Nephron progenitor cell (in vitro differentiated cells): ENCODE results near the gene CERS6.

Experiments
- DNase-seq: peaks from one replicate; pipeline ENCODE4 v3.0.0; 2021
- H3K27ac Mint-ChIP-seq: 2 replicates; pipeline ENCODE4 v1.8.0; 2021; ENCODE audit warnings: mild to moderate bottlenecking, moderate library complexity, mixed read lengths
- H3K27me3 Mint-ChIP-seq: 2 replicates; pipeline ENCODE4 v1.8.0; 2021; ENCODE audit warnings: mild to moderate bottlenecking, low read depth, mixed read lengths; ENCODE audit not compliant: poor library complexity
- H3K36me3 Mint-ChIP-seq: 2 replicates; pipeline ENCODE4 v1.8.0; 2021; ENCODE audit warnings: low read depth, mixed read lengths
- H3K4me1 Mint-ChIP-seq: 2 replicates; pipeline ENCODE4 v1.8.0; 2021; ENCODE audit warnings: mixed read lengths
- H3K4me3 Mint-ChIP-seq: 2 replicates; pipeline ENCODE4 v1.8.0; 2021; ENCODE audit warnings: mild to moderate bottlenecking, moderate library complexity, mixed read lengths
- H3K9me3 Mint-ChIP-seq: 2 replicates; pipeline ENCODE4 v1.8.0; 2021; ENCODE audit warnings: mild to moderate bottlenecking, moderate library complexity, mixed read lengths
- CTCF ChIP-seq: fragments of 200-600 bp; sonication (generic); IDR thresholded peaks from 2 replicates; pipeline ENCODE4 v1.5.0; 2021; ENCODE audit warnings: antibody characterized with exemption

CERS6 gene

GRCh38 chr2:168471163-168471475 is 15.0 kb downstream of the CERS6 start:
- H3K27me3 Mint-ChIP-seq = no peaks in the 10 kb centered on the region
- peak overlapping the region; percentile 49 for H3K4me3 Mint-ChIP-seq
- peak overlapping the region; percentile 97 for H3K27ac Mint-ChIP-seq
- no peaks in the 10 kb centered on the region for H3K9me3 Mint-ChIP-seq
- DNase-seq = no peak
- peaks cover 76% of the 10 kb centered on the region for H3K4me1 Mint-ChIP-seq
- no peak for TF ChIP-seq CTCF
- peaks cover 20% of the 10 kb centered on the region for H3K36me3 Mint-ChIP-seq

GRCh38 chr2:168475636-168476035 is 19.6 kb downstream of the CERS6 start:
- Mint-ChIP-seq H3K36me3 (peaks cover 16% of the 10 kb centered on the region), H3K27ac (no peak overlapping the region), H3K4me1 (peaks cover 54% of the 10 kb centered on the region), H3K9me3 (no peaks in the 10 kb centered on the region), H3K27me3 (no peaks in the 10 kb centered on the region), H3K4me3 (no peak overlapping the region)
- TF ChIP-seq CTCF = no peak
- DNase-seq = no peak

- Mint-ChIP-seq H3K27ac (peak overlapping the region; percentile 51), H3K9me3 (no peaks in the 10 kb centered on the region), H3K36me3 (peaks cover 13% of the 10 kb centered on the region), H3K27me3 (no peaks in the 10 kb centered on the region), H3K4me1 (peaks cover 30% of the 10 kb centered on the region), H3K4me3 (no peak overlapping the region)
- no peak for TF ChIP-seq CTCF
- DNase-seq = no peak
These were observed 22.1 kb downstream of the CERS6 start for GRCh38 chr2:168478206-168478605.

GRCh38 chr2:168480356-168480755 is 24.3 kb downstream of the CERS6 start:
- Mint-ChIP-seq H3K27ac (no peak overlapping the region), H3K36me3 (peaks cover 9% of the 10 kb centered on the region), H3K27me3 (no peaks in the 10 kb centered on the region), H3K4me1 (peaks cover 23% of the 10 kb centered on the region), H3K4me3 (no peak overlapping the region), H3K9me3 (no peaks in the 10 kb centered on the region)
- no peak for DNase-seq
- no peak for TF ChIP-seq CTCF

GRCh38 chr2:168480825-168481585 is 24.9 kb downstream of the CERS6 start:
- peaks cover 2% of the 10 kb centered on the region for H3K9me3 Mint-ChIP-seq
- peaks cover 23% of the 10 kb centered on the region for H3K4me1 Mint-ChIP-seq
- H3K27me3 Mint-ChIP-seq = no peaks in the 10 kb centered on the region
- H3K27ac Mint-ChIP-seq = no peak overlapping the region
- H3K36me3 Mint-ChIP-seq = peaks cover 15% of the 10 kb centered on the region
- no peak for TF ChIP-seq CTCF
- no peak overlapping the region for H3K4me3 Mint-ChIP-seq
- DNase-seq = no peak

- H3K36me3 Mint-ChIP-seq = peaks cover 20% of the 10 kb centered on the region
- no peak for TF ChIP-seq CTCF
- peaks cover 12% of the 10 kb centered on the region for H3K4me1 Mint-ChIP-seq
- no peaks in the 10 kb centered on the region for H3K27me3 Mint-ChIP-seq
- H3K4me3 Mint-ChIP-seq = no peak overlapping the region
- DNase-seq = no peak
- no peak overlapping the region for H3K27ac Mint-ChIP-seq
- peaks cover 4% of the 10 kb centered on the region for H3K9me3 Mint-ChIP-seq
These were observed 26.2 kb downstream of the CERS6 start for GRCh38 chr2:168482269-168482668.
